Stimulated activated CD4-positive, alpha-beta T cell treated with anti-CD3 and anti-CD28 coated beads, Interleukin-15, amount 100 ng/mL, for 24 hours (primary cell): Measurements from ENCODE around the gene OSCAR.

Experiments
- DNase-seq: peaks from one replicate; pipeline ENCODE4 v3.0.0-alpha.2; 2020

OSCAR gene, protein sequence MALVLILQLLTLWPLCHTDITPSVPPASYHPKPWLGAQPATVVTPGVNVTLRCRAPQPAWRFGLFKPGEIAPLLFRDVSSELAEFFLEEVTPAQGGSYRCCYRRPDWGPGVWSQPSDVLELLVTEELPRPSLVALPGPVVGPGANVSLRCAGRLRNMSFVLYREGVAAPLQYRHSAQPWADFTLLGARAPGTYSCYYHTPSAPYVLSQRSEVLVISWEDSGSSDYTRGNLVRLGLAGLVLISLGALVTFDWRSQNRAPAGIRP

GRCh38 chr19:54100561-54100960 is at the start of gene OSCAR:
OSCAR (minus strand) TSS chr19:54100803; CDS start chr19:54100792, 11 bp downstream.
- DNase-seq = no peak

- DNase-seq = no peak
Observed at GRCh38 chr19:54149021-54149812, 48.6 kb upstream of the OSCAR start.

GRCh38 chr19:54148158-54148557 is 47.6 kb upstream of the OSCAR start:
- DNase-seq = no peak

DNA sequence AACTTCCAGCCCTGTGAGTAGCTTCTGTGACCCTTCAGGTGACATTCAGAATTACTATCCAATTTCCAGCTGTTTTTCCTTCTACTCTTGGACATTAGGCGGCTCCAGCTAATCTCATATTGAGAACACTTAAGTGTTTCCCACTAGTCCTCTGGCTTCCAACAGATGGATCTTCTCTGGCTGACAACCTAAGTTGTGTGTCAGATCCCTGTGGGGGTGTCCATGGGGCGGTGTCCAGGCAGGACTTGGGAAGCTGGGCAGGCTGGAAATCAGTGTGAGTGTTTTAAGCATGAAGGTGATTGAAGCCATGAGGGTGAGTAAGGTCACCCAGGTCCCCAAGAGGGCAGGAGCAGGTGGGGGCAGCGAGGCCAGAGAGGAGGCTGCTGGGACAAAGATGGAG is 47.1 kb upstream of the OSCAR start:
- no peak for DNase-seq

- no peak for DNase-seq
Observed at GRCh38 chr19:54145541-54146158, 45.0 kb upstream of the OSCAR start.

GRCh38 chr19:54142166-54142780 is 41.7 kb upstream of the OSCAR start:
- DNase-seq = no peak

DNA sequence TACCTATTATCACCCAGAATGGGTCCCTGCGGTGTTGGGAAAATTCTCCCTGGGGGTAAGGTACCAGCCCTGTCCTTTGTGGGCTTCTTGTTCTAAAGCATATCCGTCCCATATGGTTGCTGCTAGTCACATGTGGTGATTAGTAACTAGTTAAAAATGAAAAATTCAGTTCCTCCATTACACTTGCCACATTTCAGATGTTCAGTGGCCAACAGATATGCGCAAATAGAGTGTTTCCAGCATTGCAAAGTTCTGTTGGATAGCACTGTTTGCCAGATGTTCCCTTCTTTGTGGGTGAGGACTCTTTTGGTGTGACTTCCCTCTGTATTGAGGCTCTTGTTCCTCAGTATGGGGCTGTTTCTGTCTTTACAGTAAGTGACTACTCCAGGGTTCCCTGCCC is 40.8 kb upstream of the OSCAR start:
- DNase-seq = no peak

DNA sequence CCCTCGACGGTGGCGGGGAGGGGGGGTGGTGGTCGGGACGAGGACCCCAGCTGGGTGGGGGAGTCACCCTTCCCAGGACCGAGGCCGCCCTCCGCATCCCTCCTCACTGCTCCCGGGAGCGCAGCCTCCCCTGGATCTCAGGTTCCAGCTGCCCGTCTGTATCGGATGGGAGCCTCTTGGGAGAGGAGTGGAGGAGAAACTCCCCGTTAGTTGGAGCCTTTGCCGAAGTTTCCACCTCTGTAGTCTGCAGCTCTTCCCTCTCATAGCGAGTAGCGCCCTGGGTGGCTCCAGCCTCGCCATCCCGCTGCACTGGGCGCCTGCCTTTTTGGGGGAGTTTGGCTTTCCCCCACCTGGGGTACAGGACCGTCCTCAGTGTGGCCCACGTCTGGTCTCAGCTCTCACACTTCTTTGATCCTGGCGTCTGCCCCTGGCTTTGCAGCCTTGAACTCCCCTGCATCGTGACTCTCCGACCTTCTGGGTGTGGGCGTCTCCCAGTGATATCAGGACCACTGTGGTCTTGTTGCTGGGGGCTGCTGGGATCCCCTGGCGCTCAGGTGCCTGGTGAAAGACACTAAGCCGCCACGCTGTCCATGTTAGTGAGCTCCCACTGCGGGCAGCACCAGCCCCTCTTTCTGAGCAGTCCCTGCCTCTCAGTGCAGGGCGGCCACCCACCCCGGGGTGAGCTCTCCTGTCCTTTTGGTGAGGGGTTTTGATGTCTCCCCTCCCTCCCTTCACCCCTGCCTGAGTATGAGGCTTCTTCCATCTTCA is 38.1 kb upstream of the OSCAR start:
- peak; percentile 47 for DNase-seq

GRCh38 chr19:54137699-54138488 is 37.3 kb upstream of the OSCAR start, which contains the start of gene CNOT3:
CNOT3 (plus strand) TSS chr19:54137762; CDS start chr19:54142979, 5,217 bp downstream.
- peak; percentile 51 for DNase-seq

GRCh38 chr19:54136864-54137698 is 36.5 kb upstream of the OSCAR start:
- peak; percentile 99 for DNase-seq

- DNase-seq = no peak
Observed at GRCh38 chr19:54136086-54136863, 35.7 kb upstream of the OSCAR start.

DNA sequence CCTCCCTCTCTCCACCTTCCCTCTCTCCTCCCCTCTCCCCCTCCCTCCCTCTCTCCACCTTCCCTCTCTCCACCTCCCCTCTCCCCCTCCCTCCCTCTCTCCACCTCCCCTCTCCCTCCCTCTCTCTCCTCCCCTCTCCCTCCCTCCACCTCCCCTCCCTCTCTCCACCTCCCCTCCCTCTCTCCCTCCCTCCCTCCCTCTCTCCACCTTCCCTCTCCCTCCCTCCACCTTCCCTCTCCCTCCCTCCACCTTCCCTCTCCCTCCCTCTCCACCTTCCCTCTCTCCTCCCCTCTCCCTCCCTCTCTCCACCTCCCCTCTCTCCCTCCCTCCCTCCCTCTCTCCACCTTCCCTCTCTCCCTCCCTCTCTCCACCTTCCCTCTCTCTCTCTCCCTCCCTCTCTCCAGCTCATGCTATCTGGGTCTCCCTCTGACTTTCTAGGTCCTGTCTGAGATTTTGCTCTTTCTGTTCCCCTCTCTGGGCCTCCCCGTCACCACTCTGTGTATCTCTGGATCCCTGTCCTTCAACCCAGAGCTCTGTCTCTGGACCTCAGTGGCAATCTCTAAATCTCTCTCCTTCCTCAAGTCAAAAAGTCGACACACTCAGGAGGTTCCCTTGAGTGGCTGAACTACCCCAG is 33.5 kb upstream of the OSCAR start:
- no peak for DNase-seq

GRCh38 chr19:54133312-54133956 is 32.8 kb upstream of the OSCAR start:
- no peak for DNase-seq

GRCh38 chr19:54129617-54129996 is 29.0 kb upstream of the OSCAR start:
- no peak for DNase-seq

- no peak for DNase-seq
Observed at GRCh38 chr19:54128796-54129616, 28.4 kb upstream of the OSCAR start.

GRCh38 chr19:54128441-54128725 is 27.8 kb upstream of the OSCAR start:
- no peak for DNase-seq

DNA sequence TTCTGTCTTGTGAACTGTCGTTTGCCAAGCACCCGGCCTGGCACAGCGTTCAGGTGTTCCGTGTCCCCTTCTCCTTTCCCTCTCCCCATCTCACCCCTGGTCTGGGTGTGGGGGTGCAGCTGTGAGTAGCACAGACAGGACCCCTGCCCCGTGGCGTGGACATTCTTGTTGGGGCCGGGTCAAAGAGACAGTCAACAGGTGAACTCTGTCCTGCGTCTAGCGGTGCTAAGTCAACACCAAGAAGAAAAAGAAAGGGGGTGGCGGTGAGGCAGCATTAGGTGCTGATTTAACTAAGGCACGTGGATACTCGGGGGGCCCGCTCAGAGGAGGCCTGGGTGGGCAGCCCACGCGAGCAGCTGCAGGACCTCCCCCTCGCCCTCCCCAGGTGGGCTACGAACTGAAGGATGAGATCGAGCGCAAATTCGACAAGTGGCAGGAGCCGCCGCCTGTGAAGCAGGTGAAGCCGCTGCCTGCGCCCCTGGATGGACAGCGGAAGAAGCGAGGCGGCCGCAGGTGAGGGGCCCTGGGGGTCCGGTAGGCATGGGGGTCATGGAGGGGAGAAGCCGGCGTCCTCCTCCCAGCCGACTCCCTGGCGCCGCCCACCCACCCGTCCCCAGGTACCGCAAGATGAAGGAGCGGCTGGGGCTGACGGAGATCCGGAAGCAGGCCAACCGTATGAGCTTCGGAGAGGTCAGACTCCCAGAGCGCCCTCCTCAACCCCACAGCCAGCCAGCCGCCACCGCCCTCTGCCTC is 27.3 kb upstream of the OSCAR start:
- DNase-seq = no peak

DNA sequence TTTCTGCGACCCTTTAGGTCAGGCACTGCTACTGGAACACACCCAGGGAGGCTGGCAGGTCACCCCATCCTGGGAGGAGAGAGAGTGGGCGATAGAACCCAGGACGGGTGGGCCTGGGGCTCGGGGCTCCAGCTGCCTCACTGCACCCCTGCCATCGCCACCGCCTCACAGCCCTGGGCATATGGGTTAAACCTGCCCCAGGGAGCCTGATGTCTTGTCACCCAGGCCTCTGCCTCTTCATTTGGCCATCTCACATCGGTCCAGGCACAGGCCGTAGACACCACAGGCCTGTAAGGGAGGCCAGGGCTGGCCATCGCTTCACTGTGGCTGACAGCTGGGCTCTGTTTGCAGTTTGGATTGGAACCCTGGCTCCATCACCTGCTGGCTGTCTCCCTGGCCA is 25.1 kb upstream of the OSCAR start:
- no peak for DNase-seq
